Measurements from ENCODE around the gene CCDC63.

DNA sequence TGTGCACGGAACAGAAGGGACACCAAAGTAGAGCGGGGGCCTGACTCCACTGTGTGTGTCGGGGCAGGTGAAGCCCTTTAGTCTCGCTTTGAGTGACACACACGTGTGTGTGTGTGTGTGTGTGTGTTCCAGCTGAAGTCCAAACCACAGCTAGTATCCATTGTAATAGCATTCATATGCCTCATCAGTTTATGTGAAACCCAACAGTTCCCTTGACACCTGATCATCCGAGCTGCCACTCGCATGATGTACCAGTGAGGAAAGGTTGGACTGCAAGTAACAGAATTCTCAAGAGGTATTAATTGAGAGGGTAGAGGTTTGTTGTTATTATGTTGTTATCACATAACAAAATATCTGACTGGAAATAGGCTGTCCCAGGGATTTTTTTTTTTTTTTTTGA is 16.4 kb downstream of the CCDC63 start:
- TF ChIP-seq, protein P1, sequence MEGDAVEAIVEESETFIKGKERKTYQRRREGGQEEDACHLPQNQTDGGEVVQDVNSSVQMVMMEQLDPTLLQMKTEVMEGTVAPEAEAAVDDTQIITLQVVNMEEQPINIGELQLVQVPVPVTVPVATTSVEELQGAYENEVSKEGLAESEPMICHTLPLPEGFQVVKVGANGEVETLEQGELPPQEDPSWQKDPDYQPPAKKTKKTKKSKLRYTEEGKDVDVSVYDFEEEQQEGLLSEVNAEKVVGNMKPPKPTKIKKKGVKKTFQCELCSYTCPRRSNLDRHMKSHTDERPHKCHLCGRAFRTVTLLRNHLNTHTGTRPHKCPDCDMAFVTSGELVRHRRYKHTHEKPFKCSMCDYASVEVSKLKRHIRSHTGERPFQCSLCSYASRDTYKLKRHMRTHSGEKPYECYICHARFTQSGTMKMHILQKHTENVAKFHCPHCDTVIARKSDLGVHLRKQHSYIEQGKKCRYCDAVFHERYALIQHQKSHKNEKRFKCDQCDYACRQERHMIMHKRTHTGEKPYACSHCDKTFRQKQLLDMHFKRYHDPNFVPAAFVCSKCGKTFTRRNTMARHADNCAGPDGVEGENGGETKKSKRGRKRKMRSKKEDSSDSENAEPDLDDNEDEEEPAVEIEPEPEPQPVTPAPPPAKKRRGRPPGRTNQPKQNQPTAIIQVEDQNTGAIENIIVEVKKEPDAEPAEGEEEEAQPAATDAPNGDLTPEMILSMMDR (conservative IDR thresholded peaks at IDR 0.05 in 1 of 2, IDR thresholded peaks at IDR 0.05 in 1 of 2; ENCODE audit: extremely low read depth in 1 of 2, insufficient read depth in 1 of 2, low read depth in 1 of 2, low read length in 2 of 2), result no peak
- TF ChIP-seq EZH2 (IDR thresholded peaks at IDR 0.05; ENCODE audit: borderline replicate concordance, low read length), result no peak
